GM18909 (cell line): ENCODE results near the gene PRRC1.
"Not testable (repeated sequence)": the region's sequence is repeated elsewhere in the genome, so short reads cannot be mapped to it uniquely, and the experiment has no call there.

Experiments
- ATAC-seq: cut with Tn5 transposase; IDR thresholded peaks from one replicate; pipeline ENCODE4 v1.9.1; 2021; ENCODE audit warnings: mild to moderate bottlenecking; ENCODE audit not compliant: unreplicated experiment, poor library complexity

Gene PRRC1

GRCh38 chr5:127540553-127540952 is 23.1 kb downstream of the PRRC1 start:
- ATAC-seq = not testable (repeated sequence)

GRCh38 chr5:127545249-127545648 is 27.8 kb downstream of the PRRC1 start:
- ATAC-seq = not testable (repeated sequence)

GRCh38 chr5:127549551-127549950 is 32.1 kb downstream of the PRRC1 start:
- ATAC-seq = no peak

GRCh38 chr5:127550652-127551409 is 33.4 kb downstream of the PRRC1 start:
- no peak for ATAC-seq

- no peak for ATAC-seq
Observed at GRCh38 chr5:127551410-127552041, 34.1 kb downstream of the PRRC1 start.

GRCh38 chr5:127555826-127556225 is 38.4 kb downstream of the PRRC1 start:
- no peak for ATAC-seq

- ATAC-seq = no peak
Observed at GRCh38 chr5:127556609-127557334, 39.3 kb downstream of the PRRC1 start.

GRCh38 chr5:127558273-127558672 is 40.8 kb downstream of the PRRC1 start:
- no peak for ATAC-seq

- ATAC-seq = no peak
Observed at GRCh38 chr5:127561254-127561653, 43.8 kb downstream of the PRRC1 start.

- peak; percentile 32 for ATAC-seq
Observed at GRCh38 chr5:127562252-127562651, 44.8 kb downstream of the PRRC1 start.

GRCh38 chr5:127563136-127563535 is 45.7 kb downstream of the PRRC1 start:
- no peak for ATAC-seq

GRCh38 chr5:127564002-127564769 is 46.7 kb downstream of the PRRC1 start:
- peak; percentile 39 for ATAC-seq

GRCh38 chr5:127565586-127566270 is 48.3 kb downstream of the PRRC1 start:
- no peak for ATAC-seq

- ATAC-seq = peak; percentile 78
Observed at GRCh38 chr5:127567026-127567768, 49.8 kb downstream of the PRRC1 start.

- ATAC-seq = no peak
Observed at GRCh38 chr5:127568166-127568565, 50.7 kb downstream of the PRRC1 start.

- ATAC-seq = not testable (repeated sequence)
Observed at GRCh38 chr5:127569471-127569870, 52.0 kb downstream of the PRRC1 start.

- ATAC-seq = peak; percentile 68
Observed at GRCh38 chr5:127571314-127572131, 54.1 kb downstream of the PRRC1 start.

- ATAC-seq = no peak
Observed at GRCh38 chr5:127572930-127573329, 55.5 kb downstream of the PRRC1 start.
